Activated CD8-positive, alpha-beta memory T cell treated with anti-CD3 and anti-CD28 coated beads for 24 hours (primary cell): ENCODE data around the gene RAPGEF6.
"Not testable (repeated sequence)": the region's sequence is repeated elsewhere in the genome, so short reads cannot be mapped to it uniquely, and the experiment has no call there.

Source experiments
- DNase-seq: peaks from one replicate; pipeline ENCODE4 v3.0.0-alpha.2; 2020

Gene RAPGEF6

DNA sequence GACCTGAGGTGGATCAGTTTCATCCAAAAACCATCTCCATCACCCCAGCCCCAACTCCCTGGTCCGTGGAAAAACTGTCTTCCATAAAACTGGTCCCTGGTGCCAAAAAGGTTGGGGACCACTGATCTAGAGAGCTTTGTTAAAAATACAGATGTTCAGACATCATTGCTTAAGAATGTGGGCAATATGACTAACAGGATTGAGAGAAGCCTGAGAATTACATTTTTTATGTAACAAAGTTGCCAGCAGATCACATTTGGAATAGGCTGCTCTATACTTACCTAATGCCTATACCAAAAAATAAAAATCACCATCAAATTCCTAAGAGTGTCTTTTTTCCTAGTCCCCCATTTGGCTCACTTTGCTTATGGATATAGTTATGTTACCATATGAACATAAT is 143.3 kb downstream of the RAPGEF6 start:
- DNase-seq: no peak

DNA sequence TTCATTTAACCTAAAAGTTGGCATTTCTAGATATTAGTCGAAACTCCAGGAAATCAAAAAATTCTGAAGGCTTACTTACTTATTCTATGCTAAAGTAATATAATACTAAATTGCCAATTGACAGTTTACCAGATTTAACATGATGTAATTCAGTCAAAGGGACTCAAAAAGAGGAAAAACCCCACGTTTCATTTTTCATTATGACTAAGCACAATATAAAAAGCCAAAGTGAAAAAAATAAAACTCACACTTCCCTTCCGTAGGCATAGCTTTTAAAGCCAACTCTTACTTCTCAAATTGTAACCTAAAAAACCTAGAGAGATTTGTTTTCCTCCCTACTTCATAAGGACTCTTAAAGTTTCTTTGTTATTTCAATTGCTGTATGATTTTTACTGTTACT is 146.6 kb downstream of the RAPGEF6 start:
- no peak for DNase-seq

DNA sequence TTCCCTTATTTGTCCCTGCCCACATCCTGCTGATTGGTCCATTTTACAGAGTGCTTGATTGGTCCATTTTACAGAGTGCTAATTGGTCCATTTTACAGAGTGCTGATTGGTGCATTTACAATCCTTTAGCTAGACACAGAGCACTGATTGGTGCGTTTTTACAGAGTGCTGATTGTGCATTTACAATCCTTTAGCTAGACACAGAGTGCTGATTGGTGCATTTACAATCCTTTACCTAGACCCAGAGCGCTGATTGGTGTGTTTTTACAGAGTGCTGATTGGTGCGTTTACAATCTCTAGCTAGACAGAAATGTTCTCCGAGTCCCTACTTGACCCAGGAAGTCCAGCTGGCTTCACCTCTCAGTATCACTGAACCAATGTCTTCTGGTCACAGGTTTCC is 147.7 kb downstream of the RAPGEF6 start:
- not testable (repeated sequence) for DNase-seq

DNA sequence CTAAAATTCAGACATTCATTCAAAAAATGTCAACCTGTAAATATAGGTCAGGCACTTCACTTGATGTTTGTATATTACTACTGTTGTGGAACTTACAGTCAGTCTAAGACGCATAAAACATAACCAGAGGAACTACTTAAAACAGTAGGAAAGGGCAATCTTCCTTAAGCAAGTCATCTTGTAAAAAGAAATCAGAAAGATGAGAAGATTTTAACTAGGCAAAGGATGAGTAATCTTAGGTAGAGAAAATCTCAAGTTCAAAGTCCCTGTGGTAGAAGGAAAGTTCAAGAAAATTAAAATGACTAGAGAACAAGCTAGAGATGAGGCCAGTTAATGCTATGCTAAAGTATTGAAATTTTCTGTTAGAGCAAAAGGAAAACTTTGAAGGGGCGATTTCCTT is 152.4 kb downstream of the RAPGEF6 start:
- DNase-seq: no peak

DNA sequence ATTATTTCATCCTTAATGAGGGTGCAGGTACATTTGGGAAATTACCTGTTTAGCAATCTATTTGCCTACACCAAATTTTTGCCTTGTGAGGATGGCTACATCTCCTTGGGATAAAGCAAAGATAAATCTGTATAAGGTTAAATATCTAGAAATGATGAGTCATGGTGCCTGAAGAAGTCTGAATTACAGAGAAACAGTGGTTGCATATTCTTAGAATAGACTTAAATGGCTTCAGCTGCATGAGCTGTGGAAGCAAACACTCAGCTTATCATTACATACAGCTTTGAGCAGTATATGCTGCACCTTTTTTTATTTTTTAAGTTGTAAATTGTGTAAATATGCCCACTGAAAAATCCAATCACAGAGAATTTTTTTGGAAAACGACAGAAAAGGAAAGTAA is 153.5 kb downstream of the RAPGEF6 start:
- no peak for DNase-seq

DNA sequence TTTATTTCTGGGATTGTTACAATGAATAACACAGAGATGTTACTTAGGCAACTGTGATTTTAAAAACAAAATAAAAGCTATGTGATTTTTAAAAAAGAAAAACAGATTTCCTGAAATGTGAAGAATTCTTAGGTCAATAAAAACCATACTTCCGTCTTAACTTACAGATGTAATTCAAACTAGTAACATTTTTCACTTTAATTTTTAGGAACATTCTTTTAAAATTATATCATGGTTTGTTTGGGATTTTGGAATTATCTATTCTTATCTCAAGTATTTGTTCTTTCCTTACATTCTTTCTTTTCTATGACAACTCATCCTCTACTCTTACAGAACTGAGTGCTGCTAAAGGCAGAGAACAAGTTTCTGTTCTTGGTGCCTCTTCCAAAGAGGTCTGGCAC is 159.5 kb downstream of the RAPGEF6 start:
- DNase-seq: no peak

DNA sequence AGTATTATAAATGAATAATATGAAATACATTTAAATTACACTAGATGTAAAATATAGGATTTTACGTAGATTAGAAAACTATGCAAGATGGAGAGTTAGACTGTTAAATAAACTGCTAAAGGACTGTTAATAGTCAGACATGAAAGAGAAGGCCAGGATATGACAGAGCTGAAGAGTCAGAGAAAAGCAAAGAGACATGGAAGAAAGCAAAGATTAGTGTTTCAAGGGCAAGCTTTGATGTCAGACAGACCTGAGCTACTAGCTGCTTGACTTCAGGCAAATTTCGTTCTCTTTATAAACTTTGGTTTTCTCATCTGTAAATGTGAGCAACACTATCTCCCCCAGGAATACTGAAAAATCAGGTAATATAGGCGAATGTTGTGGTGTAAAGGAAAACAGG is 161.3 kb downstream of the RAPGEF6 start:
- DNase-seq: no peak

DNA sequence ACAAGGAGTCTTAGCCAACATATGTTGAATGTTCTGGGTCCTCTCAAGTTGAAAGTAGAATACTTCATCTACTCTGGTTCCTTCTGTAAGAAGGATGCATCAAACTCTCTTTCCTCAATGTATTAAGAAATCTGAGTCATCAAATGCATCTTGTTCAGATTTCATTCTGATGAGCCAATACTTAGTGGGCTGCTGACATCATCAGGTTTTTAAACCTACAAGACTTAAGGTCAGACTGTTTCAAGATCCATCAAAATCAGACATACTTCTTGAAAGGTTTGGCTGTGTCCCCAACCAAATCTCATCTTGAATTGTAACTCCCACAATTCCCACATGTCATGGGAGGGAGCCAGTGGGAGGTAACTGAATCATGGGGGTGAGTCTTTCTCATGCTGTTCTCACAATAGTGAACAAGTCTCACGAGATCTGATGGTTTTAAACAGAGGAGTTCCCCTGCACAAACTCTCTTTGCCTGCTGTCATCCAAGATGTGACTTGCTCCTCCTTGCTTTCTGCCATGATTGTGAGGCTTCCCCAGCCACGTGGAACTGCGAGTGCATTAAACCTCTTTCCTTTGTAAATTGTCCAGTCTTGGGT is 168.8 kb downstream of the RAPGEF6 start:
- no peak for DNase-seq

DNA sequence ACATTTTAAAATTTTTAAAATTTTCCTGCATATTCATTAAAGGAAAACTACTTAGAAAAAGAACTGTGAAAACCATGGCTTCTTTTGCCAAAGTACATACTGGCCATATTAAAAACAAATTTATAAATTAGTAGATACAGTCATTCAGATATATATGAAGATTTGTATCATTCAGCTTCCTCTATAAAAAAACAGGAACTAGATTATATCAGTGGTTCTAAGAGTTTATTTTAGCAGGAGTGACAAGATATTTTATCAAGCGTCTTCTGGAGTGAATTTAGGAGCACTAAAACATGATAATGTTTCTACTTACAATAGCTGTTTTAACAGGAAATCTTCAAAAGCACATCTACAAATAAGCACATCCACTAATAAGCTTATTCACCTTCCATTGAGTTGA is 171.4 kb downstream of the RAPGEF6 start:
- DNase-seq: no peak

DNA sequence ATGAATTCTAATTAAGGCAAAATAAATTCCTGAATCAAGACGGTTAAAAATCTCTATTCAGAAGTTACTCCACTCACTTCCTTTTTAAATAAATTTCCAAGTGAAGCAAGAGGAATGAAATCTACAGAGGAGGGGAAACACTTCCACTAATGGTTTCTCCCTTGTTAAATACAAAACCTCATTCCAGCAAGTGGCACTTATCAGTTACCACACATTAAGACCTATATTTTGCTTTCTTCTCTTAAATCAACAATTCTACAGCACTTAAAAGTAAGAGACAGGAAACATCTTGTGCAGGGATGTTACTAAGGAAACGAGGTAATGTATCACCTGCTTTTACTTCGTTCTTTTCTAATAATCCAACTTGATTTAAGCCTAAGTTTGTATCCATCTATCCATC is 172.6 kb downstream of the RAPGEF6 start:
- DNase-seq: no peak

DNA sequence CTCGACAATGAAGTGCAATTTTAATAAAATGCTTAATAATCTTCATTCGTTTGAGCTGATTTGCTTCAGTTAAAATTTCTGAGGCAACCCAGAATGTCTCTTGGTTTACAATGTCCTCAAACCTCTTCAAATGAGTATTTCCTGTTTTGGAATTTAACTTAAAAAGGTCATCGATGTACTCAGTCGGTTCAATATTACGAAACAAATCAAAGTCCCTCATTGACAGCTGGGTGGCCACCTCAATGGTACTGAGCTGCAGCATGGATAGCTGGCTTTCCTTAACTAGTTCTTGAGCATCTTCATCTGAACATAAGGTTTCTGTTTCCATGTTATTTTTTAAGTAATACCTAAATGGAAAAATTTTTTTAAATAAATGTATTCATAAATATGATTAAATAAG is 173.3 kb downstream of the RAPGEF6 start:
- no peak for DNase-seq

DNA sequence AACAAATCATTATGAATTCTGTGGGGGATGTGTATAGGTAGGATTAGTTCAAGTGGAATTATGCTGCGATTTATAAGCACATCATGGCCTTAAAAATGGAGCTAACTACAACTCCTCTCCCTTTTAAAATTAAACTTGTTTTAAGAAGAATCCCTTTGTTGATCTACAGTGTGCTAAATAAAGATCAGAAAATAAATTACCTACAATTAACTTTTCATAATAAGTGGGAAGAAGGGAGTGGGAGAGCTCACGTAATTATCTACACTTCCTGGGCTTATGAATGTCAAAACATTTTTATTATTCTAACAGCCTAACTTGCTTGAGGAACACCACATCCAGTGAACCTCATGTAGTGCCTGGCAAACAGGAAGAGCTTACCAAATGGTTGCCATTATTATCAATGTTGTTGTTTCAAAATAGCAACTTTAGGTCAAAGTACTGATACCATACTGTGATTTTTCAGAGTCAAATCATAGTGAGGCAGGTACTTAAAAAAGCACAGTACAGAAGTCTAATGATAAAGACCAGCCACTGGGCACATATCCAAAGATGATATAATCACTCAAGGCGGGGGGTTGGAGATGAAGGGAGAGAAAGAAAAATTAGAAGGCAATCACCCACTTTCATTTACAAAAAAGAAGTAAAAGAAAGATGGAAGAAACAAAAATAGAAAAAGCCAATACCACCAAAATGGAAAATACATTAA is 174.0 kb downstream of the RAPGEF6 start:
- no peak for DNase-seq

DNA sequence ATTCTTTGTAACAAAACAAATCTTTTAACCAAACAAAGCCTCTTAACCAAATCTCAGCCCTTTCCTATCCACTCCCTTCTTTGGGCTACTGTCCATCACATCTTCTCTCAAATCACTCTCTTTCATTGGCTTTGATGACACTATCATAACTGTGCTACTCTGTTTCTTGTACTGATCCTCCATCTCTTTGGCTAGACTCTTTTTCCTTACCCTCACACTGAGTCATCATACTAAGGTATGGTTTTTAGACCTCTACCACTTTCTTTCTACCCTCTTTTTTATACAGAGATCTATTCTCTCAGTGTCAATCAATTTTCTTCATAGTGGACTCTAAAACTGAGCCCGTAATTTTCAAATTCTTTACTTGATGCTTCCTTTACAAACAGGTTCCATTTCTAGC is 174.9 kb downstream of the RAPGEF6 start:
- no peak for DNase-seq

DNA sequence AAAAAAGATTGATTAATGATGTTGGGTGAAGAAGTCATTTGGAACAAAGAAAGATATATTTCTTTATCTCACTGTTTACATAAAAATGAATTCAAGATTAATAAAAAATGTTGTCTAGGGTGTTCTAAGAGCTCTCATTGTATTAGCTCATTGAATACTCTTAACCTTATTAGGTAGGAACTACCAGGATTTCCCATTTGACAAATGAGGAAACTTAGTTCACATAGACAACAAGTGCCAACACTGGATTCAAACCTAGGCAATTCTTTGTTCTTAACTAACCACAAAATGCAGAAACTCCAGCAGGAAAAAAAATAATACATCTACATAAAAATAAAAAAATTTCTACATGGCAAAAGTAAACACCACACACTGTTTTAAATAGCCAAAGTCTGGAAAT is 175.8 kb downstream of the RAPGEF6 start:
- no peak for DNase-seq

DNA sequence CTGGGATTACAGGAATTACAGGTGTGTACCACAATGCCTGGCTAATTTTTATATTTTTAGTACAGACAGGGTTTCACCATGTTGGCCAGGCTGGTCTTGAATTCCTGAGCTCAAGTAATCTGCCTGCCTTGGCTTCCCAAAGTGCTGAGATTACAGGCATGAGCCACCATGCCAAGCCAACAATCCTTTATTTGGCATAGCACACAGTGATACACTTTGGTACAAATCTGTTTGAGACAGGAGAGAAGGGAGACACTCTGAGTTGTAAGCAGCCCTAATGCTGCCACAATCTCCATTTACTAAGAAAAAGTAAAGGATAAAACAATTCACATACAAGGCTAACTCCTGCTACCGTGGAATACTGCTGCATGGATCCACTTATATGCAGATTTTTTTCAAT is 177.8 kb downstream of the RAPGEF6 start:
- DNase-seq: no peak

DNA sequence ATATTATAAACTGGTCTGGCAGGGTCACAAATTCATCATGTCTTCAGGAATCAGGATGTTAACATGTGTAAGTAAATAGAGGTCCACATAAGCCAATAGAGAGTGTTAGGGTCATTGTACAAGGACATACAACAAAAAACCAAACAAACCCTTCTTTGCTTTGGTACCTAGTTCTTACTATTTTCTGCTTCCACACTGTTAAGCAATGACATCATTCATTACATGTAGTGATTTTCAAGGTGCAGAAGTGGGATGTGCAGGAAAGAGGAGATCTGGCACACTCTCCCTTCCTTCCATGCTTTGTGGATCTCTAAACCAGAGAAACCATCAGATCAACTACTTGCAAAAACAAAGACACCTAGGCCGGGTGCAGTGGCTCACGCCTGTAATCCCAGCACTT is 184.1 kb downstream of the RAPGEF6 start:
- DNase-seq: no peak

DNA sequence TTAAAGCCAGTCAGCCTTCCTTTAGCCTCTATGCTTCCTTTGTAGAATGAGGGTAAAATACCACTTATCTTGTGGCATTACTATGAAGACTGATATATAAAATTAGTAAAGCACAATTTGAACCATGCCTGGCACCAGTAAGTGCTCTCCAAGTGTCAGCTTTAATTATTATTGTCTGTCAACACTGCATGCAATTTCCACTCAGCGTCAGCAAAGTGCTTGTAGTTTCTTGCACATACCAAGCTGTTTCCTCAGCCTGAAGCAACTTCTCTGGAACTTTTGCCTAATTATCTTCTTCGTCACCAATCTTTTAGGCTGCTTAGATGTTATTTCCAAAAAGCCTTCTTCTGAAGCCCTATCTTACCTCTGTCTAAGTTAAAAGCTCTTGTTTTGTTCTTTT is 193.8 kb downstream of the RAPGEF6 start:
- no peak for DNase-seq

DNA sequence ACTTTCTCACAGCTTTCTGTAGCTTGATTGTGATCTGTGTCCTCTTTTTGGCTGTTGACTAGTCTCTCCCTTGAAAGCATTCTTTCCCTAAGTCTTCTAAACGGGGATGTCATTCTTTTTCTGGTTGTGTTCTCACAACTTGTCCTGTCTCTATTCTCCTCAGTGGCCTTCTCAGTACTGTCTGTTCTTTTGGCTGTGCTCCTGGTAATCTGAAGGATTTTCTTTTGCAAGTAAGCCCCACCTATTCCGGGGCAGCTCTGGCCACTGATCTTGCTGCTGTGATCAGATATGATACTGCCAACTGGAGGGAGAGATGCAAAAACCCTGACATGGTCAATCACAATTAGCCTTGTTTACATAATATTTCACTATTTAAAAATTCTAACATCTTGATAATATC is 198.9 kb downstream of the RAPGEF6 start:
- DNase-seq: no peak

DNA sequence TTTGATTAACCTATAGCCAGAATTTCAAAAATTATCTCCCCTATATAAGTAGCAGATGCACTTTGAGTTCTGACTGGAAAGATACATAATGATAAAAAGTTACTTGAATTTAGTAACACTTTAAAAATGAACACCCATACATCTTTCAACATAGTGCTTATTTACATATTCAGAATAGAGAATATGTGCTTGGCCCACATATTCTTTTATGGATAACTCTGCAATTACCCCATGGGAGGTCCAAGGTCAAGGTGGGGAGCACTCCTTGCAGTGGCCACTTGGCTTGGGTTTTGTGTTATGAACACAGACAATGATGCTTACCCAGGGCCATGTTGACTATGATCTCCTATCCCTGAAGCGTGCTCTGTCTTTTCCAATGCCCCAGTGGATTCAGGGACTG is 201.9 kb downstream of the RAPGEF6 start:
- no peak for DNase-seq

DNA sequence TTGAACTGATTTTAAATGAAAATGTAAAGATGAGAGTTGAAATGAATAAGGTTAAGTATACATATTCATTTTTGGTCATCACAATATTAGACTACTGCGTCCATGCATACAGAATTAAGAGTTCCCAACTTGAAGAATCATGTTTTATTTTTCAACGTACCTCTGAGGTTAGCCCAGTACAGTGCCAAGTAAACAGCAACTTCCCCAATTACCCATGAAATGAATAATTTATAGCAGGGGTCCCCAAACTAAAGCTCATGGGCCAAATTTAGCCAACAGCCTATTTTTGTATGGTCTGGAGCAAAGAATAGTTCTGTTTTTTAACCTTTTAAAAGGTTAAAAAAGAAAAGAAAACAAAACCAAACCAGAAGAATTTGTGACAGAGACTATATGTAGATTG is 203.2 kb downstream of the RAPGEF6 start:
- DNase-seq: no peak

DNA sequence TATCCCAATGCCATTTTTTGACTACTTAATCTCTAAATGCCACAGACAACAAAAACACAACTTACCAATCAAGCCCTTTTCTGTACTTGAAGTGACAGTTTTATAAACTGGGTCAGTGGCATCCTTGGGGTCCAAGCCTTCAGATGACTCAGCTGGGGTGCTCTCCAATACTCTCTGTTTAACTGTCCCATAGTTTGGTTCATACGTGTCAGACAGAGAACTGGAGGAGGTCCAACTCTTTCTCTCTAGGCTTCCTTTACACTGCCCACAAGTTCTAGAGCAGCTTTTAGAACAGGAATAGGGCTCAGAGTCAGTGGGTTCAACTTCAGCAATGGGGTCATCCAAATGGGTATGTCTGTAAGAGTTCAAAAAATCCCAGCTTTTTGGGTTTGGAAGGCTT is 204.2 kb downstream of the RAPGEF6 start:
- no peak for DNase-seq

DNA sequence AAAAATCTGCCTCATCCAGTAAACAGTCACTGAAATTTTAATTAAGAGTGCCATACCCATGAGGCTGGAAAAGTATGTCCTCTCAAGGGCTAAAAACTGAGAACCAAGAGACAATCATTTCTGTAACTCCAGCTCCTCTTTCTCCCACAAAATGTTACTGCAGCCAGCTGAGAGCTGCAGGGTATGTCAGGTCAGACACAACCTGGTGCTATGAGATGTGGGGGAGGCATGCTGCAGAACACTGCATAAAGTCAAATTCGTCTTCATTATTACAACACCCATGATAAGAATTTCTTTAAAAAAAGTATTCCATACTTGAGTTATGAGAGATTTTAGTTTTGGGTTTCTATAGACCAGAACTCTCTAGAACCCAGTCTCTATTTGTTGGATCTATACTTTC is 209.0 kb downstream of the RAPGEF6 start:
- DNase-seq: no peak

DNA sequence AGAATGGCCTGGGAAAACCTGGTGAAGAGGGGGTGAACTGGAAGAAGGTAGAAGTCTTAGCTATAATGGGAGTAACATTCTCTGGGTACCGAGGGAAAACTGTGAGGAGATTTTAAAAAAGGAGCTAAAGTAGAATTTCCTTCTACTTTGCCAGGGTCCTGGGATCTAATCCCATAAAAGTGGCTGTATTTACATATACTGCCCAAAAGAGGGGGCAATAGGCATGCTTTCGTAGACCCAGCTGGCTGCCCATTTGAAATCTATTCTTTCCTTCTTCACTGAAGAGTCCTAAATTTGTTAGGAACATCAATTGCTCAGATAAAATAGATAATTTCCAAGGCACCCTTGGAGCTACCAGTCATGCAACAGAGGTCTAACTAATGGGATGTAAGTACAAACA is 212.0 kb downstream of the RAPGEF6 start:
- no peak for DNase-seq

DNA sequence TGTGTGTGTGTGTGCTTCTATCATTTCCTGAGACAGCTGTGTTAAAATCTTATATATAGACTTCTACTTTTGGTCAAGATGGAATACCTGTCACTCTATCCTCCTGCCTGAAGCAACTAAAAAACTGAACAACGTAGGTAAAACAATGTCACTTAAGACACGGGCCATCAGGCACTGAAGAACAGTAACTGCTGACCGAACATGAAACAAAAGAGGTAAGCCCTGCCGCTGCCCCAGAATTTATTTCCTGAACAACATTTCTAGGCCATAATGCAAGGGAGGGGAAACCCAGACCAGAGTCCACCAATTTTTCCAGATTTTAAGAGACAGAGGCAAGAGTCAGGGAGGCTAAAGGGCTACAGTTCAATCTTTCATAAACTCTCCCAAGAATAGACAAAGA is 215.2 kb downstream of the RAPGEF6 start:
- DNase-seq: no peak

DNA sequence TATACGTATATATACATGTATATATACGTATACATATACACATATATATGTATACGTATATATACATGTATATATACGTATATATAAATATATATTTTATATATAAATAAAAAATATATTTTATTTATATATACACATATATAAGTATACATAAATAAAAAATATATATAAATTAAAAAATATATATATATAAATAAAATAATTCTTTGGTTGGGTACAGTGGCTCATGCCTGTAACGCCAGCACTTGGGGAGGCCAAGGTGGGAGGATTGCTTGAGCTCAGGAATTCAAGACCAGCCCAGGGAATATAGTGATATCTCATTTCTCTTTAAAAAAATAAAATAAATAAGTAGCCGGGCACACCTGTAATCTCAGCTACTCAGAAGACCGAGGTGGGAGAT is 216.2 kb downstream of the RAPGEF6 start:
- no peak for DNase-seq
